HUES6 (cell line): ENCODE data around the gene TCF19.
"Not testable (repeated sequence)": the region's sequence is repeated elsewhere in the genome, so short reads cannot be mapped to it uniquely, and the experiment has no call there.

Experiments used
- H3K27ac ChIP-seq: 2 replicates; pipeline ENCODE4 v1.7.0; 2013; ENCODE audit warnings: low read depth, mild to moderate bottlenecking, low read length, inconsistent platforms
- H3K27me3 ChIP-seq: 2 replicates; pipeline ENCODE4 v1.6.1; 2013; ENCODE audit warnings: low read length; ENCODE audit not compliant: control insufficient read depth, insufficient read depth
- H3K36me3 ChIP-seq: 2 replicates; pipeline ENCODE4 v1.6.1; 2013; ENCODE audit warnings: low read length; ENCODE audit not compliant: control insufficient read depth, insufficient read depth
- H3K4me1 ChIP-seq: 2 replicates; pipeline ENCODE4 v1.6.1; 2013; ENCODE audit warnings: low read length; ENCODE audit not compliant: control insufficient read depth, insufficient read depth
- H3K4me3 ChIP-seq: 2 replicates; pipeline ENCODE4 v1.5.1; 2013; ENCODE audit warnings: low read depth, low read length
- H3K9ac ChIP-seq: one replicate; pipeline ENCODE4 v1.6.1; 2013; ENCODE audit warnings: mild to moderate bottlenecking, low read length
- H3K9me3 ChIP-seq: 2 replicates; pipeline ENCODE4 v1.6.1; 2013; ENCODE audit warnings: low read depth, low read length; ENCODE audit not compliant: control insufficient read depth, insufficient read depth

TCF19 gene

DNA sequence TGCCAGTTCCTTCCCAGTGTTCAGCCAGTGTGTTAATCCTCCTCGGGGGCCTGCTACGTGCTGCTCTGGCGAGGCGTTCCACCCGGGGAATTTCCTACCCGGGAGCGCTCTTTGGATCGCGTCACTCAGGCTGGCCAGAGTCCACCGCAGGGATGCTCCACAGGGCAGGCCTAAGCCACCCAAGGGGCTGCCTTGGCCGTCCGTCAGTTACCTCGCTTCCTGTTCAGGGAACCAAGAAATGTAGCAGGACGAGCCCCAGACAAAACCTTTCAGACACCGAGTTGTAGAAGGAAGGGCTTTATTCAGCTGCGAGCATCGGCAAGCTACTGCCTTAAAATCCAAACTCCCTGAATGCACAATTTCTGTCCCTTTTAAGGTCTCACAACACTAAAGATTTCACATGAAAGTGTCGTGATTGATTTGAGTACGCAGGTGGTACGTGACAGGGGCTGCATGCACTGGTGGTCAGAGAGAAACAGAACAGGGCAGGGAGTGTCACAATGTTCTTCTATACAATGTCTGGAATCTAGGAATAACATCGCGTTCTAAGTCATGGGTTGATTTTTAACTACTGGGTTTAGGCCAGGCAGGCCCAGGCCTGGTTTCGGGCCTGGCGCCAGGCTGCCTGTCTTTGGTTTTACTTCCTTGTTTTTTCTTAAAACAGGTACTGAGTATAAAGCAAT lies 27.8 kb downstream of the TCF19 start:
- no peak overlapping the region for H3K27ac ChIP-seq
- no peaks in the 10 kb centered on the region for H3K9me3 ChIP-seq
- H3K4me1 ChIP-seq = peaks cover 13% of the 10 kb centered on the region
- H3K27me3 ChIP-seq = no peaks in the 10 kb centered on the region
- no peak overlapping the region for H3K9ac ChIP-seq
- no peak overlapping the region for H3K4me3 ChIP-seq
- no peaks in the 10 kb centered on the region for H3K36me3 ChIP-seq

DNA sequence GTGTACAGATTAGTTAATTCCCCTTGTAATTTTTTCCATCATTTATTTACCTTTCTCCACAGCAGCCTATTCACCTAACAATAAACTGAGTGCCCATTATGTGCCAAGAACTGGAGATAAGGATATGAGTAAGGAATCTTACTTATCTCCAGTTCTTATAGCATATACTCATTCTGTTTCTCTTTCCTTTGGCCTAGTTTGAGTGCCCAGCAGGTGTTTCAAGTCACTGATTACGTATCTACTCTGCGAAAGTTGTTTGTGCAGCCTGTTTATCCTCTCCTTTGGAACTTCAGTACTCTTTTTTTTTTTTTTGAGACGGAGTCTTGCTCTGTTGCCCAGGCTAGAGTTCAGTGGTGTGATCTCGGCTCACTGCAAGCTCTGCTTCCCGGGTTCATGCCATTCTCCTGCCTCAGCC lies 29.4 kb downstream of the TCF19 start:
- peaks cover 13% of the 10 kb centered on the region for H3K4me1 ChIP-seq
- H3K36me3 ChIP-seq = no peaks in the 10 kb centered on the region
- no peak overlapping the region for H3K27ac ChIP-seq
- H3K27me3 ChIP-seq = no peaks in the 10 kb centered on the region
- H3K4me3 ChIP-seq = no peak overlapping the region
- no peak overlapping the region for H3K9ac ChIP-seq
- no peaks in the 10 kb centered on the region for H3K9me3 ChIP-seq

DNA sequence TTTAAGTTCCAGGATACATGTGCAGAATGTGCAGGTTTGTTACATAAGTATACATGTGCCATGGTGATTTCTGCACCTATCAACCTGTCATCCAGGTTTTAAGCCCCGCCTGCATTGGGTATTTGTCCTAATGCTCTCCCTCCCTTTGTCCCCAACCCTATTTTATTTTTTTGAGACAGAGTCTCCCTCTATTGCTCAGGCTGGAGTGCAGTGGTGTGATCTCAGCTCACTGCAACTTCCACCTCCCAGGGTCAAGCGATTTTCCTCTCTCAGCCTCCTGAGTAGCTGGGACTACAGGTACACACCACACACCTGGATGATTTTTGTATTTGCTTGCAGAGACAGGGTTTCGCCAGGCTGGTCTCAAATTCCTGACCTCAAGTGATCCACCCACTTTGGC lies 30.8 kb downstream of the TCF19 start:
- H3K27ac ChIP-seq, H3K4me3 ChIP-seq: not testable (repeated sequence)

DNA sequence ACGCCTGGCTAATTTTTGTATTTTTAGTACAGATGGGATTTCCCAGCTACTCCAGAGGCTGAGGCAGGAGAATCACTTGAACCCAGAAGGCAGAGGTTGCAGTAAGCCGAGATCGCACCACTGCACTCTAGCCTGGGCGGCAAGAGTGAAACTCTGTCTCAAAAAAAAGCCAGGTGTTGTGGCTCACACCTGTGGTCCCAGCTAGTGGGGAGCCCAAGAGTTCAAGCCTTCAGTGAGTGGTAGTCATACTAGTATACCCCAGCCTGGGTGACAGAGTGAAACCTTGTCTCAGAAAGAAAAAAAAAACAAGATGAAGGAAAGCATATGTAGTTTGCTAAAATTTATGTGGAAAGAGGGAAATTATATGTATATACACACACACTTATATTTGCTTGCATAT lies 32.1 kb downstream of the TCF19 start:
- Histone ChIP-seq H3K27me3 (no peaks in the 10 kb centered on the region), H3K9ac (no peak overlapping the region), H3K27ac (no peak overlapping the region), H3K9me3 (peaks cover 2% of the 10 kb centered on the region; the same call in 1 of the 2 replicates), H3K36me3 (no peaks in the 10 kb centered on the region), H3K4me1 (peaks cover 6% of the 10 kb centered on the region; the same call in 1 of the 2 replicates), H3K4me3 (no peak overlapping the region)

More for the DNA sequence above, 30.8 kb downstream of the TCF19 start:
- H3K36me3 ChIP-seq, H3K27me3 ChIP-seq, H3K9ac ChIP-seq, H3K9me3 ChIP-seq, H3K4me1 ChIP-seq: not testable (repeated sequence)

DNA sequence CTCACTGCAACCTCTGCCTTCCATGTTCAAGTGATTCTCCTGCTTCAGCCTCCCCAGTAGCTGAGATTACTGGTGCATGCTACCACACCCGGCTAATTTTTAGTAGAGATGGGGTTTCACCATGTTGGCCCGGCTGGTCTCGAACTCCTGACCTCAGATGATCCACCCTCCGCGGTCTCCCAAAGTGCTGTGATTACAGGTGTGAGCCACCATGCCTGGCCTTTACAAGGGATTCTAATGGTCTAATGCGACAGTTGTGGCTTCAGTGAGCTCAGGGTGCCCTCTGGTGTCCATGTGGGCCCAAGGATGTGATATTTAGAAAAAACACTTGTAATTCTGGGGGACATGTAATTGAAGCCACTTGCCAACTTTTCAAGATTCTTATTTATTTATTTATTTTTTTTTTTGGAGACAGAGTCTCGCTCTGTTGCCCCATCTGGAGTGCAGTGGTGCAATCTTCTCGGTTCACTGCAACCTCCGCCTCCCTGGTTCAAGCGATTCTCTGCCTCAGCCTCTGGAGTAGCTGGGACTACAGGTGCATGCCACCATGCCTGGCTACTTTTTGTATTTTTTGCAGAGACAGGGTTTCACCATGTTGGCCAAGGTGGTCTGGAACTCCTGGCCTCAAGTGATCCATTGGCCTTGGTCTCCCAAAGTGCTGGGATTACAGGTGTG lies 34.2 kb downstream of the TCF19 start:
- H3K27me3 ChIP-seq, H3K36me3 ChIP-seq, H3K9ac ChIP-seq, H3K4me1 ChIP-seq, H3K9me3 ChIP-seq, H3K27ac ChIP-seq, H3K4me3 ChIP-seq: not testable (repeated sequence)

DNA sequence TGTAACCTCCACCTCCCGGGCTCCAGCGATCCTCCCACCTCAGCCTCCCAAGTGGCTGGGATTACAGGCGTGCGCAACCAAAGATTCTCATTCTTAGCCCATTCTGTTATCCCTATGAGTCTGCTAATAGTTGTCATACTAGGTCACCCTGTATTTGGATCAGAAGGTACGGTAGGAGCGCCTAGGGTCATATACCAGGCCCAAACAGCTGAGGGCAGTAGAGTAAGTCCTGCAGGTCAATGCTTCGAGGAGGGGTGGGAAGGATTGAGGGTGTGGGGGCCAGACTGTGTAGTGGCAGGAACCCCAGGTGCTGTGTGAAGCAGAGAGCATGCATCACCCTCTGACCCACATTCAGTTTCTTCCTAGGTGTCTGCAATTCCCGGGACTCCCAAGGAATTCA lies 34.8 kb downstream of the TCF19 start:
- H3K4me1 ChIP-seq = peaks cover 6% of the 10 kb centered on the region; the same call in 1 of the 2 replicates
- H3K9ac ChIP-seq = no peak overlapping the region
- H3K27ac ChIP-seq = no peak overlapping the region
- H3K27me3 ChIP-seq = no peaks in the 10 kb centered on the region
- peaks cover 2% of the 10 kb centered on the region; the same call in 1 of the 2 replicates for H3K9me3 ChIP-seq
- H3K4me3 ChIP-seq = no peak overlapping the region
- no peaks in the 10 kb centered on the region for H3K36me3 ChIP-seq

DNA sequence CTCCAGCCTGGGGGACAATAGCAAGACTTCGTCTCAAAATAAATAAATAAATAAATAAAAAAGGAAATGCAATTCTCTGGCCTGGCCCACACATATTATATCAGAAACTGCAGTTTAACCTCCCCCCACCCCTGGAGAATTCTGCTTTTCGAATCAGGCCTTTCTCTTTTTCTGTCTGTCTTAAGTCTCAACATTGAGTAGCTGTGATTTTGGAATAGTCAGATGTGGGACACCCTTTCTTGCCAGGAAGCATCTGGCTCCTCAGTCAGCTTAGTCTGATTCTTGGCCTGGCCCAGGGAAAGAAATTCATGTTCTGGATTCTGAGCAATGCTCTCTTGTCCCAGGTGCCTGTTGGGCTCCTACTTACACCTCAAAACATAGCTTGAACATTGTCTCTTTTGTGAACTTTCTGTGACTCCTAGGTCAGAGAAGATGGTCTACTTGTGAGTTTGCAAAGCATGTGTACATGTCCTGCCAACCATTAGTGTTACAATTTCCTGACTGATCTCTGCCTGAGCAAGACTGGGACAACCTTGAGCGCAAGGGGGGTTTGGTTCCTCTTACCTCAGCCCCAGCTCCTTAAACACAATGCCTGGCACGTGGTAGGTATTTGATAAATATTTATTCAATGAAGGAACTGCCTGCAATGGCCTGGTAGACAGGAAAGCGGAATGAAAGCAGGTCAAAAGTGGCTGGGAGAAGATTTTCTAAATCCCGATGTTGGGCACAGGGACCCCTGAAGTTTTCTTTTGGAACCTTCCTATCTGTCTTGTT lies 35.9 kb downstream of the TCF19 start:
- no peak overlapping the region for H3K27ac ChIP-seq
- H3K27me3 ChIP-seq = no peaks in the 10 kb centered on the region
- no peak overlapping the region for H3K9ac ChIP-seq

DNA sequence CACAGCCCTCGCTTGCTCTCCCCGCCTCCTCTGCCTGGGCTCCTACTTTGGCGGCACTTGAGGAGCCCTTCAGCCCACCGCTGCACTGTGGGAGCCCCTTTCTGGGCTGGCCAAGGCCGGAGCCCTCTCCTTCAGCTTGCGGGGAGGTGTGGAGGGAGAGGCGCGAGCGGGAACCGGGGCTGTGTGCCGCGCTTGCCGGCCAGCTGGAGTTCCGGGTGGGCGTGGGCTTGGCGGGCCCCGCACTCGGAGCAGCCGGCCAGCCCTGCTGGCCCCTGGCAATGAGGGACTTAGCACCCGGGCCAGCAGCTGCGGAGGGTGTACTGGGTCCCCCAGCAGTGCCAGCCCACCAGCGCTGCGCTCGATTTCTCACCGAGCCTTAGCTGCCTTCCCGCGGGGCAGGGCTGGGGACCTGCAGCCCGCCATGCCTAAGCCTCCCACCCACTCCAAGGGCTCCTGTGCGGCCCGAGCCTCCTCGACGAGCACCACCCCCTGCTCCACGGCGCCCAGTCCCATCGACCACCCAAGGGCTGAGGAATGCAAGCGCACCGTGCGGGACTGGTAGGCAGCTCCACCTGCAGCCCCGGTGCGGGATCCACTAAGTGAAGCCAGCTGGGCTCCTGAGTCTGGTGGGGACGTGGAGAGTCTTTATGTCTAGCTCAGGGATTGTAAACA lies 37.1 kb downstream of the TCF19 start:
- H3K4me3 ChIP-seq, H3K36me3 ChIP-seq, H3K27ac ChIP-seq, H3K27me3 ChIP-seq, H3K9me3 ChIP-seq, H3K9ac ChIP-seq, H3K4me1 ChIP-seq: not testable (repeated sequence)

More for the DNA sequence above, 35.9 kb downstream of the TCF19 start:
- Histone ChIP-seq H3K4me3 (no peak overlapping the region), H3K4me1 (peaks cover 5% of the 10 kb centered on the region; the same call in 1 of the 2 replicates), H3K9me3 (peaks cover 2% of the 10 kb centered on the region; the same call in 1 of the 2 replicates), H3K36me3 (no peaks in the 10 kb centered on the region)

DNA sequence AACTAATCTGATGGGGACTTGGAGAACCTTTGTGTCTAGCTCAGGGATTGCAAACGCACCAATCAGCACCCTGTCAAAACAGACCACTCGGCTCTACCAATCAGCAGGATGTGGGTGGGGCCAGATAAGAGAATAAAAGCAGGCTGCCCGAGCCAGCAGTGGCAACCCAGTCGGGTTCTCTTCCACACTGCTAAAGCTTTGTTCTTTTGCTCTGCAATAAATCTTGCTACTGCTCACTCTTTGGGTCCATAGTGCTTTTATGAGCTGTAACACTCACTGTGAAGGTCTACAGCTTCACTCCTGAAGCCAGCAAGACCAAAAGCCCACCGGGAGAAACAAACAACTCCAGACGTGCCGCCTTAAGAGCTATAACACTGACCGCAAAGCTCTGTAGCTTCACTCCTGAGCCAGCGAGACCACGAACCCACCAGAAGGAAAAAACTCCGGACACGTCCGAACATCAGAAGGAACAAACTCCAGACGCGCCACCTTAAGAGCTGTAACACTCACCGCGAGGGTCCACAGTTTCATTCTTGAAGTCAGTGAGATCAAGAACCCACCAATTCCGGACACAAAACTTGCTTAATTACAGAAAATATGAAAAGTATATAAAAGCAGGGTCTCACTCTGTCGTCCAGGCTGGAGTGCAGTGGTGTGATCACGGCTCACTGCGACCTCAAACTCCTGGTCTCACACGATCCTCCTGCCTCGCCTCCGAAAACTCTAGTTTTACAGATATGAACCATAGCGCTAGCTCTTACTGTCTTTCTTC lies 38.0 kb downstream of the TCF19 start:
- not testable (repeated sequence) for H3K4me1 ChIP-seq, H3K27me3 ChIP-seq, H3K27ac ChIP-seq, H3K36me3 ChIP-seq, H3K9me3 ChIP-seq, H3K9ac ChIP-seq
- H3K4me3 ChIP-seq = peak overlapping the region; percentile 62

DNA sequence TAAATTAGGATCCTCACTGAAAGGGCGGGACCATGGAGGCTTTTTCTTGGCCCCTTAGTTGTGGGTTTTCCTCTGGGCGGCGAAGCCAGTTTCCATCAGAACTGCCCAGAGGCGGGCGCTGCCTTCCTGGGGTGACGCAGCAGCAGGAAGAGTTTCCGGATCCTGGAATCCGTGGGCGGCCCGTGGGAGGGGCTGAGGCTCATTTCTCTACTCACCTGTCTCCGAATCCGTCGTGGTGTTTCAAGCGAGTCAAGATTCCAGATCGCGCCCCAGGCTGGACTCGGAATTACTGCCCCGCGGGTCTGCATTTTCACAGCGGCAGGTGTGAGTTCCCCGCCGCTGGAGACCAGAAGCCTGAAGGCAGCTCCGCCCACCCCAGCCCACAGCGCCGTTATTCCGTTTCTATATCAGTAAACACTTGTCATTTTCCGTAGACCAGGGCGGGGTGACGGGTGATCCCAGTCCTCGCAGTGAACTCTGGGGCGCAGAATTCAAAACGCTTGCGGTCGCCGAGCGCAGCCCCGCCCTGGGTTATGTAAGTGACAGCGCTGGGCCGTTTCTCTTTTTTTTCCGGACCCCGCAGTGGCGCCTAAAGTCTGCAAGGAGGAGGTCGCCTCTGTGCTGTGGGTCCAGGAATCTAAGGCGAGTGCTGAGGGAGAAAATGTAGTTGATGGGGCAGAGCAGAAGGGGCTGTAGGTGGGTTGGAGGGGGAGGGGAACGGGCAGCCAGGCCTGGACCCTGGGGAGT lies 39.3 kb downstream of the TCF19 start:
- no peaks in the 10 kb centered on the region for H3K36me3 ChIP-seq
- peak overlapping the region; percentile 62 for H3K9ac ChIP-seq
- H3K4me1 ChIP-seq = peaks cover 8% of the 10 kb centered on the region
- H3K4me3 ChIP-seq = peak overlapping the region; percentile 62
- no peaks in the 10 kb centered on the region for H3K27me3 ChIP-seq
- H3K27ac ChIP-seq = peak overlapping the region; percentile 42; the same call in 1 of the 2 replicates
- peaks cover 7% of the 10 kb centered on the region; the same call in 1 of the 2 replicates for H3K9me3 ChIP-seq
